22Rv1 (cell line): ENCODE data around the gene SMAD3.

Source experiments
- H3K27ac ChIP-seq: fragments of 450-650 bp; 2 replicates; pipeline ENCODE4 v1.5.1; 2017
- ZFX ChIP-seq: fragments of 450-650 bp; IDR thresholded peaks from 2 replicates; pipeline ENCODE4 v1.6.1; 2017; ENCODE audit warnings: antibody characterized with exemption, borderline replicate concordance
- TF ChIP-seq, protein P1 (sequence below): fragments of 450-650 bp; IDR thresholded peaks from 2 replicates; pipeline ENCODE4 v1.5.1; 2017; ENCODE audit warnings: mild to moderate bottlenecking

The SMAD3 gene

DNA sequence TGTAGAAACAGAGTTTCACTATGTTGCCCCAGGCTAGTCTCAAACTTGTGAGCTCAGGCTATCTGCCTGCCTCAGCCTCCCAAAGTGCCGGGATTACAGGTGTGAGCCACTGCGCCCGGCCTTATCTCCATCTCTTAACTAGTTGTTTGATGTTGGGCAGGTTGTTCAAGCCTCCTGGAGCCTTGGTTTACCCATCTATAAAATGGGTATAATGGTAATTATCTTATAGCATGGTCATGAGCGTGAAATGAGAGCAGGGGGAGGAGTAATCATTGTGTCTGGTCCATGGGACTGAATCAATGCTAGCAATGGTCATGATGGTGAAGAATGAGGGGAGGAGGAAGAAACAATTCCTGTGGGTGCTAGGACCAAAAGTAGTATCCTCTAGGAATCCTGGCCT is 32.0 kb downstream of the SMAD3 start:
- no peak for TF ChIP-seq ZFX
- TF ChIP-seq, protein P1, sequence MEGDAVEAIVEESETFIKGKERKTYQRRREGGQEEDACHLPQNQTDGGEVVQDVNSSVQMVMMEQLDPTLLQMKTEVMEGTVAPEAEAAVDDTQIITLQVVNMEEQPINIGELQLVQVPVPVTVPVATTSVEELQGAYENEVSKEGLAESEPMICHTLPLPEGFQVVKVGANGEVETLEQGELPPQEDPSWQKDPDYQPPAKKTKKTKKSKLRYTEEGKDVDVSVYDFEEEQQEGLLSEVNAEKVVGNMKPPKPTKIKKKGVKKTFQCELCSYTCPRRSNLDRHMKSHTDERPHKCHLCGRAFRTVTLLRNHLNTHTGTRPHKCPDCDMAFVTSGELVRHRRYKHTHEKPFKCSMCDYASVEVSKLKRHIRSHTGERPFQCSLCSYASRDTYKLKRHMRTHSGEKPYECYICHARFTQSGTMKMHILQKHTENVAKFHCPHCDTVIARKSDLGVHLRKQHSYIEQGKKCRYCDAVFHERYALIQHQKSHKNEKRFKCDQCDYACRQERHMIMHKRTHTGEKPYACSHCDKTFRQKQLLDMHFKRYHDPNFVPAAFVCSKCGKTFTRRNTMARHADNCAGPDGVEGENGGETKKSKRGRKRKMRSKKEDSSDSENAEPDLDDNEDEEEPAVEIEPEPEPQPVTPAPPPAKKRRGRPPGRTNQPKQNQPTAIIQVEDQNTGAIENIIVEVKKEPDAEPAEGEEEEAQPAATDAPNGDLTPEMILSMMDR, result no peak
- H3K27ac ChIP-seq, result no peak overlapping the region

DNA sequence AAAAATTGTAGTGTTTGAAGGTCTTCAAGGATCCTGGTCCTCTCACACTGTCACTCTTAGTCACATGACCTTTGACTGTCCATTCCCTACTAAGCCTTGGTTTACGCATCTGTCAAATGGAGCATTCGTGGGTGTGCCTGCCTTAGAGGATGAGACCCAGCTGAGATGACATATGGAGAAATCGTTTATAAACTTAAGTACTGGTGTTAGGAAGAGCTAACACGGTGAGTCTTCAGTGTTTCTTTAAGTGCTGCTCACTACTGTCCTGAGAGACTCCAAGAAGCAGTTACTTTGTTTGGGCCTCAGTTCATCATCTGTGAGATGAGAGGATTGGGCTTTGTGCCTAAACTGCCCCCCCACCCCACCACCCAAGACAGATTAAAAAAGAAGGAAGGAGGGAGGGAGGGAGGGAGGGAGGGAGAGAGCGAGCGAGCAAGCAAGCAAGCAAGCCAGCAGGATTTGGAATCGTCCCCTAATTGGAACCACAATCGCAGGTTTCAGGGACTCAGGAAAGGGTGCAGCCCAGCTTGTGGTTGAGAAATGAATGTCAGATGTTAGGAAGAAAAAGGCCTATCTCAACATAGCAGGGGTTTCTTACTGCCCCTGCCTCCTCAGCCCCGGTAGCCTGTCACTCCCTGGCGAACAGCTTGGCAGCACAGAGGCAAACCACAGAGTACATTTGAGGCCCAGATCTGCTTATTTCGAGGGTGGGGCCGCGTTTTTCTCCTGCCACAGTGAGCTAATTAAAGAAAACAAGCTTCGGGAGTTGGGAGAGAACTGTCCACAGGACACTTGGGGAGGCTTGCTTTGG is 32.7 kb downstream of the SMAD3 start:
- no peak for TF ChIP-seq ZFX
- TF ChIP-seq, protein P1, result no peak
- no peak overlapping the region for H3K27ac ChIP-seq

DNA sequence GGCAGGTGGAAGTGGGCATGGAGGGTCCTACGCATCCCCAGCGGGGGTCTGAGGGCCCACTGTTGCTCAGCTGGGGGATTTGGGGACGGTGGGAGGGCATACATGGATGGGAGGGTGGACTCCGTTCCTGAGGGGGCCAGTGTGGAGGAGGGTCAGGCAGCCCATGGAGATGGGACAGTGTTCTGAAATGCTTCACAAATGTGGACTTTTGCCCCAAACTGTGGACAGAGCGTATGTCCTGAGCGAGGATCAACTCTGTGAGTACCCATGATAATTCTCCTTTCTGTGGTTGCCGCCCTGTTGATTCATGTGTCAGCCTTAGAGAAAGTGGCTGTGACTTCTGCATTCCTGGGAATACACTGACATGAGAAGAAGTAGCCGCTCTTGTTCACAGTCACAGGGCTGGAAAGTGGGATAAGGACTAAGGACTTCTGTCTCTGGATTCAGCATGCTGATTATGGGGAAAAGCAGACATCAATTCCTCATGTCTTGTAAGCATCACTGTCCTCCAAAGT is 33.4 kb downstream of the SMAD3 start:
- no peak overlapping the region for H3K27ac ChIP-seq
- TF ChIP-seq, protein P1, result no peak
- no peak for TF ChIP-seq ZFX

DNA sequence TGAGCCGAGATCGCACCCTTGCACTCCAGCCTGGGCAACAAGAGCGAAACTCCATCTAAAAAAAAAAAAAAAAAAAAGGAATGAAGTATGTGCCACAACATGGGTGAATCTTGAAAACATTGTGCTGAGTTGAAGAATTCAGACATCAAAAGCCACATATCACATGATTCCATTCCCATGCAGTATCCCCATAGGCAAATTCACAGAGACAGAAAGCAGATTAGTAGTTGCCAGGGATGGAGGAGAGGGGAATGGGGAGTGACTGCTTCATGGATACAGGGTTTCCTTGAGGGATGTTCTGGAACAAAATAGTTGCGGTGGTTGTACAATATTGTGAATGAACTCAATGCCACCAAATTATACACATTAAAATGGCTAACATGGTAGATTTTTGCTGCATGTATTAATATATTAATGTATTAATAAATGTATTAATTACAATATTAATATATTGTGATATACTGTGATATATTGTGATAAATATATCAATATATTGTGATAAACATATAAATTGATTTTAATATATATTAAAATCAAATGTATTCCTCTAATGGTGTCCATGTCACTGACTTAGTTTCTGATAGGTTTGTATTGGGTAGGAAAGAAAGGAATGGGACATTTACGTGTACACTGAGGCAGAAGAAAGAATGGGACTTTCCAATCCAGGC is 34.9 kb downstream of the SMAD3 start:
- TF ChIP-seq, protein P1, result no peak
- TF ChIP-seq ZFX, result no peak

DNA sequence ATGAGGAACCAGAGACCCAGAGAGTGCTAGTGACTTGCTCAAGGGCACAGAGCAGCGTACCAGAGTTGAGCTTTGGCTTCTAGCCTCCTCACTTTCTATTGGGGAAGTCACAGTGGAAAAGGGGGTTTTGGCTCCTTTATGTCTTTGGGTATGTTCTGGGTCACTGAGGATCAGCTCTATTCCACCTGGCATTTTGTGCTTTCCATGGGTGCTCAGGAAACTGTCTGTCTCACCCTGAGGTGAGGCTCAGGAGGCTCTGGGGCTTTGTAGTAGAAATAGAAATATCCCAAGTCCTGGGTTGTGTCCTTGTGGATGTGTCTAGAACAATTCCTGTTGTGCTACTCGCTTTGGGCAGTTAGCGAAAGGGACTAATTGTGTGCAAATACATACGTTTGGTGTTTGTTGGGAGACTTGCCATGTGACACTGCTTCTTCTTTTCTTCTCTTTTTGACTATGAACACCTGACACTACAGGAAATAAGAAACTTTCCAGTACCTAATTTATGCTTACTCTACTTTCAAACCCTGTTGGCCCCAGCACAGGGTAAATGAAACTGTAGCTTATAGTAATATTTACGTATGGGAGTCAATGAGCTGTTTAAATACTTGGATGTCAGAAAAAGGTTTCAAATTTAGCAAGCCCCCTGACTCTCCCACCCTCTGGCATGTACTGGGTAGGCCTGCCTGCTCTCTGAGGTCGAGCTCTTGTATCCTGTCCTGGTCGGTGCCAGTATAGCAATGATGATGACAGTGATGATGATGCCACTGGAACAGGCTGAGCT is 35.6 kb downstream of the SMAD3 start:
- no peak overlapping the region for H3K27ac ChIP-seq
- TF ChIP-seq ZFX, result no peak
- TF ChIP-seq, protein P1, result no peak

More for the DNA sequence above, 34.9 kb downstream of the SMAD3 start:
- H3K27ac ChIP-seq, result no peak overlapping the region

DNA sequence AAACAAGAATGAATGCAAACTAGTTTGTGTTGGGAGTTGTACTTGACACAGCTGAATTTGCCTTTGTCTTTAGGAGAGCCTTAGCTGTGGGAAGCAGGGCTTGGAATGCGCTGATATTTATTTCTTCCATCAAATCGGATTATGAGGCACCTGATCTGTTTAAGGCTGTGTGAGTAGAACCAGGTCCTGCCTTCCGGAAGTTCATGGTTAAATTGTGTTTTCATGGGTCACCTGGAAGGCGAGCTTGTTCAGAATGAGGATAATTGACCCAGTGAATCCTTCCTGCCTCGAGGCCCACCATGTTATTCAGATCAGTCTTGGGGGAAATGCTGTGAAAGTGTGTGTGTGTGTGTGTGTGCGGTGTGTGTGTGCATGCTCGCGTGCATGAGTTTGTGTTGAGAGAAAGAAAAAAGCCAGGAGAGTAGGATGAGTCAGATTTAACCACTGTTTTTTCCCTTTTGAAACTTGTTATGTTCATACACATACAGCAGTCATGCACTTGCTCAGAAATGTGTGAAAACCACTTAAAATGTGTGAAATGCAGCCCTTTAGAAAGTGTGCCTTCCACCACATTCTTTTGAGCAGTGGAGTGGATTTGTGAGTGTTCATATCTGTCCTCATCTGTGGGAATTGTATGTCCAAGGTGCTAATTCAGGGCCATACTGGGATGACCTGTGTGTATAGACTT is 36.7 kb downstream of the SMAD3 start:
- H3K27ac ChIP-seq, result no peak overlapping the region
- TF ChIP-seq, protein P1, result no peak
- no peak for TF ChIP-seq ZFX
